CD4-positive, alpha-beta T cell (primary cell): ENCODE measurements around the gene PPM1F. TPM values are rescaled to one million over a fixed set of nuclear protein-coding genes. Genes with fewer than 3 reads are reported as not detected.
"Not testable (repeated sequence)": the region's sequence is repeated elsewhere in the genome, so short reads cannot be mapped to it uniquely, and the experiment has no call there.

Experiments
- ATAC-seq: fragments of 200-7000 bp; cut with Tn5 transposase; one replicate; pipeline ENCODE4 v1.10.0; 2022; ENCODE audit warnings: mild to moderate bottlenecking; ENCODE audit not compliant: poor library complexity
- CTCF ChIA-PET: fragments of 350-600 bp; sonication (Branson Sonifier 250); formaldehyde crosslinking; loops from one replicate; lab custom pipeline; 2021; ENCODE audit warnings: antibody characterized with exemption, inconsistent platforms; lab: Charles Lee
- POLR2A ChIA-PET: fragments of 350-600 bp; sonication (Branson Sonifier 250); formaldehyde crosslinking; loops from one replicate; lab custom pipeline; 2021; ENCODE audit warnings: antibody characterized with exemption, inconsistent platforms; lab: Charles Lee
- DNase-seq, 14 experiments: peaks; one replicate each; pipeline ENCODE4 v3.0.0-alpha.2; 2013 to 2020; ENCODE audit warnings: mixed read lengths in 2 of 14
- H3K27ac ChIP-seq, 2 donors: one replicate each; pipeline versions ENCODE4 v1.5.1 to v1.7.0; 2013; ENCODE audit warnings: low read length in 2 of 2, low read depth in 1 of 2, mild to moderate bottlenecking in 1 of 2
- H3K27me3 ChIP-seq, 2 experiments: 1 replicate in 1 of 2; 2 replicates in 1 of 2; pipeline versions ENCODE4 v1.6.1 to v1.7.0; 2013; ENCODE audit warnings: low read length in 2 of 2, control low read depth in 1 of 2, mild to moderate bottlenecking in 1 of 2, moderate library complexity in 1 of 2; ENCODE audit not compliant: insufficient read depth in 2 of 2, control insufficient read depth in 1 of 2
- H3K36me3 ChIP-seq: one replicate; pipeline ENCODE4 v1.6.1; 2013; ENCODE audit warnings: low read length, control low read depth; ENCODE audit not compliant: insufficient read depth
- H3K4me1 ChIP-seq: one replicate; pipeline ENCODE4 v1.6.1; 2013; ENCODE audit warnings: low read length, control low read depth; ENCODE audit not compliant: insufficient read depth
- H3K4me3 ChIP-seq: one replicate; pipeline ENCODE4 v1.5.1; 2013; ENCODE audit warnings: mild to moderate bottlenecking, low read length, moderate library complexity
- H3K9me3 ChIP-seq, 2 experiments: 1 replicate in 1 of 2; 2 replicates in 1 of 2; pipeline versions ENCODE4 v1.6.1 to v1.7.0; 2013; ENCODE audit warnings: low read length in 2 of 2, mild to moderate bottlenecking in 2 of 2, control low read depth in 1 of 2, moderate library complexity in 1 of 2; ENCODE audit not compliant: control insufficient read depth in 1 of 2, insufficient read depth in 1 of 2
- H3K27ac Mint-ChIP-seq: one replicate; pipeline ENCODE4 v1.8.0; 2020; ENCODE audit warnings: mixed read lengths
- H3K27me3 Mint-ChIP-seq: one replicate; pipeline ENCODE4 v1.8.0; 2021; ENCODE audit warnings: mixed read lengths
- H3K36me3 Mint-ChIP-seq: one replicate; pipeline ENCODE4 v1.8.0; 2021; ENCODE audit warnings: low read depth, mixed read lengths
- H3K4me1 Mint-ChIP-seq: one replicate; pipeline ENCODE4 v1.8.0; 2021; ENCODE audit warnings: low read depth, mixed read lengths
- H3K4me3 Mint-ChIP-seq: one replicate; pipeline ENCODE4 v1.8.0; 2020; ENCODE audit warnings: mild to moderate bottlenecking, mixed read lengths
- H3K9me3 Mint-ChIP-seq: one replicate; pipeline ENCODE4 v1.8.0; 2020; ENCODE audit warnings: mixed read lengths
- intact Hi-C, 2 experiments: fragments of 100-400 bp; cut with DNase I in 1 of 2; cut with micrococcal nuclease in 1 of 2; formaldehyde crosslinking; loops; one replicate each; pipeline versions ENCODE4 v1.15.1 to v1.9.0; 2023 to 2025; cut with DNase I, micrococcal nuclease
- total RNA-seq, 174 experiments: library from RNA in 2 of 174; stranded (reverse) in 2 of 174; gene quantifications; one replicate each; pipeline ENCODE4 v1.2.3 and lab custom pipeline; 2021 to 2026
- TF ChIP-seq, protein P1 (sequence below): fragments of 200-600 bp; IDR thresholded peaks from one replicate; pipeline ENCODE4 v1.8.0; 2022; ENCODE audit warnings: antibody characterized with exemption, mild to moderate bottlenecking

PPM1F gene
- total RNA-seq, 2 experiments from 2014 or later = 18.0 to 18.3 TPM

GRCh38 chr22:21916309-21916918 is 36.2 kb downstream of the PPM1F start:
- H3K4me3 Mint-ChIP-seq = no peak overlapping the region
- Histone ChIP-seq H3K36me3 (no peaks in the 10 kb centered on the region), H3K9me3 (no peaks in the 10 kb centered on the region), H3K27ac (no peak overlapping the region), H3K4me1 (no peaks in the 10 kb centered on the region), H3K27me3 (no peaks in the 10 kb centered on the region), H3K4me3 (no peak overlapping the region)
- no peaks in the 10 kb centered on the region for H3K36me3 Mint-ChIP-seq
- intact Hi-C loops = no loop called here
- H3K4me1 Mint-ChIP-seq = no peaks in the 10 kb centered on the region
- no peak overlapping the region for H3K27ac Mint-ChIP-seq
- TF ChIP-seq, protein P1, sequence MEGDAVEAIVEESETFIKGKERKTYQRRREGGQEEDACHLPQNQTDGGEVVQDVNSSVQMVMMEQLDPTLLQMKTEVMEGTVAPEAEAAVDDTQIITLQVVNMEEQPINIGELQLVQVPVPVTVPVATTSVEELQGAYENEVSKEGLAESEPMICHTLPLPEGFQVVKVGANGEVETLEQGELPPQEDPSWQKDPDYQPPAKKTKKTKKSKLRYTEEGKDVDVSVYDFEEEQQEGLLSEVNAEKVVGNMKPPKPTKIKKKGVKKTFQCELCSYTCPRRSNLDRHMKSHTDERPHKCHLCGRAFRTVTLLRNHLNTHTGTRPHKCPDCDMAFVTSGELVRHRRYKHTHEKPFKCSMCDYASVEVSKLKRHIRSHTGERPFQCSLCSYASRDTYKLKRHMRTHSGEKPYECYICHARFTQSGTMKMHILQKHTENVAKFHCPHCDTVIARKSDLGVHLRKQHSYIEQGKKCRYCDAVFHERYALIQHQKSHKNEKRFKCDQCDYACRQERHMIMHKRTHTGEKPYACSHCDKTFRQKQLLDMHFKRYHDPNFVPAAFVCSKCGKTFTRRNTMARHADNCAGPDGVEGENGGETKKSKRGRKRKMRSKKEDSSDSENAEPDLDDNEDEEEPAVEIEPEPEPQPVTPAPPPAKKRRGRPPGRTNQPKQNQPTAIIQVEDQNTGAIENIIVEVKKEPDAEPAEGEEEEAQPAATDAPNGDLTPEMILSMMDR = no peak
- no peaks in the 10 kb centered on the region for H3K9me3 Mint-ChIP-seq
- DNase-seq (no peak), ATAC-seq (no peak)
- no peaks in the 10 kb centered on the region for H3K27me3 Mint-ChIP-seq
- POLR2A ChIA-PET = no interaction called here
- CTCF ChIA-PET = no interaction called here

DNA sequence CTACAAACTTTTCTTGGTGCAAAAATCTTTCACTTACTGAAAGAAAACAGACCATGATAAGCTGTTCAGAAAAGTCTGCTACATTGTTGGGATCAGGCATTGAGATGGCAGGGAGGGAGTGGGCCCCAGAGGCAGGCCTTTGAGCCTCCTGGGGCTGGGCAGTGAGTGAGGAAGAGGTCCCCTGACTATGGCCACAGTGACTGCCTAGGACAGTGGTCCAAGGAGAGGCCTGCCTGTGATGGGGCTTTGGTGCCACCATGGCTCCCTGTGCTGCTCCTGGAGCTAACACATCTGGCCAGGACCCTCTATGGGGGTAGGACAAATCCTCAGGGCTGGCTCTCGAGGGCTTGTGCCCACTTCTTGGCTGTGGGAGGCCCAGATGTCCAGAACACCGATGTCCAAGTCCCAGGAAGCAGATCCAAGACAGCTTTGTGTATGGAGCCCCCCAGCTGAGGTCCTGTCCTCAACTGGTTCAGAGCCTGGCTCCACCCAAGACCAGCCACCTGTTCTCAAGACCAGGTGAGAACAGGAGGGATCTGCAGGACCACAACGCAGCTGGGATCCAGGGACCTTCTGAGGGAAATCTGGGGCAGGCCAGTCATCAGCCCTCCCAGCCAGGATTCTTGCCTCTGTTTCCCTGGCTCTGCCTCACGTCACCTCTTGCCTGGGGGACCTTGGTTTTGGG is 36.9 kb downstream of the PPM1F start:
- no peaks in the 10 kb centered on the region for H3K9me3 ChIP-seq
- H3K4me3 ChIP-seq = no peak overlapping the region
- ATAC-seq (no peak), DNase-seq (no peak)
- no peak overlapping the region for H3K27ac Mint-ChIP-seq
- ChIA-PET POLR2A (no interaction called here), CTCF (interaction anchor here (0.9 kb wide), 1 partner anchor 22 kb away, joined by 3 read pairs; no protein-coding TSS in a partner anchor)
- H3K4me1 ChIP-seq = no peaks in the 10 kb centered on the region
- H3K4me3 Mint-ChIP-seq = no peak overlapping the region
- H3K27ac ChIP-seq = no peak overlapping the region
- intact Hi-C loops = no loop called here
- no peaks in the 10 kb centered on the region for H3K27me3 ChIP-seq
- H3K9me3 Mint-ChIP-seq = no peaks in the 10 kb centered on the region
- no peaks in the 10 kb centered on the region for H3K36me3 ChIP-seq
- no peaks in the 10 kb centered on the region for H3K4me1 Mint-ChIP-seq
- no peaks in the 10 kb centered on the region for H3K36me3 Mint-ChIP-seq
- TF ChIP-seq, protein P1 = no peak
- H3K27me3 Mint-ChIP-seq = no peaks in the 10 kb centered on the region

DNA sequence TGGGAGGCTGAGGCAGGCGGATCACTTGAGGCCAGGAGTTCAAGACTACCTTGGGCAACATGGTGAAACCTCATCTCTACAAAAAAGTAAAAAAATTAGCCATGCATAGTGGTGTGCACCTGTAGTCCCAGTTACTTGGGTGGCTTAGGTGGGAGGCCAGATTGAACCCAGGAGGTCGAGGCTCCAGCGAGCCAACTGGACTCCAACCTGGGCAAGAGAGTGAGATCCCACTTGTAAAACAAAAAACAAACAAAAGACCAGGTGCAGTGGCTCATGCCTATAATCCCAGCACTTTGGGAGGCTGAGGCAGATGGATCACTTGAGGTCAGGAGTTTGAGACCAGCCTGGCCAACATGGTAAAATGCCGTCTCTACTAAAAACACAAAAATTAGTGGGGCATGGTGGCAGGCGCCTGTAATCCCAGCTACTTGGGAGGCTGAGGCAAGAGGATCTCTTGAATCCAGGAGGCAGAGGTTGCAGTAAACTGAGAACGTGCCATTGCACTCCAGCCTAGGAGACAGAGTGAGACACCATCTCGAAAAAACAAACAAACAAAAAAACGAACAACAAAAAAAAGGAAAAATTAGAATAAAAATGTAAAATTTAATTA is 38.5 kb downstream of the PPM1F start:
- H3K36me3 Mint-ChIP-seq, H3K9me3 Mint-ChIP-seq, H3K4me1 Mint-ChIP-seq, DNase-seq, H3K27ac Mint-ChIP-seq, CTCF ChIA-PET, H3K27me3 Mint-ChIP-seq, H3K27ac ChIP-seq, intact Hi-C loops, POLR2A ChIA-PET, H3K27me3 ChIP-seq, ATAC-seq, H3K4me3 ChIP-seq, H3K4me1 ChIP-seq, H3K4me3 Mint-ChIP-seq, H3K9me3 ChIP-seq, H3K36me3 ChIP-seq: not testable (repeated sequence)

DNA sequence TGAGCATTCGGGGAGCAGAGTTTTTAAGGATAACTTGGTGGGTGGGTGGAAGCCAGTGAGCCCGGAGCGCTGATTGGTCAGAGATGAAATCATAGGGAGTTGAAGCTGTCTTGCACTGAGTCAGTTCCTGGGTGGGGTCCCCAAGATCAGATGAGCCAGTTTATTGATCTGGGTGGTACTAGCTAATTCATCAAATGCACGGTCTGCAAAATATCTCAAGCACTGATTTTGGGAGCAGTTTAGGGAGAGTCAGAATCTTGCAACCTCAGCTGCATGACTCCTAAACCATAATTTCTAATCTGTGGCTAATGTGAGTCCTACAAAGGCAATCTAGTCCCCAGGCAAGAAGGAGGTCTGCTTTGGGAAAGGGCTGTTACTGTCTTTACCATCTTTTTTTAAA is 42.3 kb downstream of the PPM1F start:
- H3K4me1 ChIP-seq, H3K27ac ChIP-seq, POLR2A ChIA-PET, CTCF ChIA-PET, H3K36me3 Mint-ChIP-seq, H3K27me3 Mint-ChIP-seq, H3K4me3 ChIP-seq, intact Hi-C loops, ATAC-seq, H3K36me3 ChIP-seq, H3K9me3 ChIP-seq, H3K4me1 Mint-ChIP-seq, H3K27ac Mint-ChIP-seq, DNase-seq, H3K4me3 Mint-ChIP-seq, H3K9me3 Mint-ChIP-seq, H3K27me3 ChIP-seq: not testable (repeated sequence)
